Astrocyte (in vitro differentiated cells and primary cell): ENCODE data around the gene RIMS4. TPM values are rescaled to one million over a fixed set of nuclear protein-coding genes. Genes with fewer than 3 reads are reported as not detected.

Experiments
- DNase-seq: peaks from one replicate; pipeline ENCODE4 v3.0.0-alpha.2; 2010; ENCODE audit warnings: low read depth
- FAIRE-seq: peaks from 2 replicates; lab custom pipeline; 2011; peaks lifted over from hg19 to GRCh38; lab: Jason Lieb, UNC
- H2AFZ ChIP-seq: 2 replicates; pipeline ENCODE4 v1.6.0; 2012; ENCODE audit warnings: low read depth, low read length, inconsistent platforms
- H3K27ac ChIP-seq: 2 replicates; pipeline ENCODE4 v1.5.1; 2011; ENCODE audit warnings: low read depth, low read length, inconsistent platforms
- H3K27me3 ChIP-seq: 2 replicates; pipeline ENCODE4 v1.6.0; 2011; ENCODE audit warnings: low read length, inconsistent platforms; ENCODE audit not compliant: insufficient read depth
- H3K36me3 ChIP-seq: 2 replicates; pipeline ENCODE4 v1.5.1; 2011; ENCODE audit warnings: low read length, inconsistent platforms; ENCODE audit not compliant: insufficient read depth
- H3K4me1 ChIP-seq: 2 replicates; pipeline ENCODE4 v1.5.1; 2011; ENCODE audit warnings: low read length, inconsistent platforms; ENCODE audit not compliant: insufficient read depth
- H3K4me2 ChIP-seq: 2 replicates; pipeline ENCODE4 v1.6.0; 2012; ENCODE audit warnings: low read length, inconsistent platforms
- H3K4me3 ChIP-seq: 2 replicates; pipeline ENCODE4 v1.5.1; 2011; ENCODE audit warnings: low read depth, mild to moderate bottlenecking, low read length, inconsistent platforms; ENCODE audit not compliant: insufficient read depth
- H3K79me2 ChIP-seq: 2 replicates; pipeline ENCODE4 v1.6.0; 2012; ENCODE audit warnings: mild to moderate bottlenecking, low read length, inconsistent platforms; ENCODE audit not compliant: insufficient read depth
- H3K9ac ChIP-seq: 2 replicates; pipeline ENCODE4 v1.6.0; 2012; ENCODE audit warnings: mild to moderate bottlenecking, low read length, inconsistent platforms
- H3K9me3 ChIP-seq: 2 replicates; pipeline ENCODE4 v1.5.1; 2012; ENCODE audit warnings: low read depth, mild to moderate bottlenecking, low read length, inconsistent platforms; ENCODE audit not compliant: insufficient read depth
- H4K20me1 ChIP-seq: 2 replicates; pipeline ENCODE4 v1.6.0; 2012; ENCODE audit warnings: low read length, inconsistent platforms; ENCODE audit not compliant: insufficient read depth
- H3K27ac Mint-ChIP-seq: one replicate; pipeline ENCODE4 v1.8.0; 2021; ENCODE audit warnings: mild to moderate bottlenecking, mixed read lengths; ENCODE audit not compliant: unreplicated experiment
- H3K27me3 Mint-ChIP-seq: one replicate; pipeline ENCODE4 v1.8.0; 2021; ENCODE audit warnings: low read depth, mixed read lengths; ENCODE audit not compliant: unreplicated experiment
- H3K36me3 Mint-ChIP-seq: one replicate; pipeline ENCODE4 v1.8.0; 2021; ENCODE audit warnings: low read depth, mixed read lengths; ENCODE audit not compliant: unreplicated experiment
- H3K4me1 Mint-ChIP-seq: one replicate; pipeline ENCODE4 v1.8.0; 2021; ENCODE audit warnings: low read depth, mixed read lengths; ENCODE audit not compliant: unreplicated experiment
- H3K4me3 Mint-ChIP-seq: one replicate; pipeline ENCODE4 v1.8.0; 2021; ENCODE audit warnings: mild to moderate bottlenecking, moderate library complexity, mixed read lengths; ENCODE audit not compliant: unreplicated experiment
- H3K9me3 Mint-ChIP-seq: one replicate; pipeline ENCODE4 v1.8.0; 2021; ENCODE audit warnings: mild to moderate bottlenecking, mixed read lengths; ENCODE audit not compliant: unreplicated experiment
- EZH2 ChIP-seq: IDR thresholded peaks from 2 replicates; pipeline ENCODE4 v1.6.1; 2012; ENCODE audit warnings: mild to moderate bottlenecking, low read length, inconsistent platforms; ENCODE audit not compliant: insufficient read depth
- total RNA-seq: library from RNA; stranded (reverse); gene quantifications from 2 replicates; pipeline ENCODE4 v1.2.1, GENCODE V29; 2021
- TF ChIP-seq, protein P1 (sequence below): IDR thresholded peaks from 2 replicates; pipeline ENCODE4 v1.5.1; 2011; ENCODE audit warnings: low read depth, mild to moderate bottlenecking, inconsistent platforms, low read length, moderate library complexity; ENCODE audit not compliant: insufficient read depth

RIMS4 gene
- total RNA-seq, 1 donor from 2014 or later: 0.48 TPM

DNA sequence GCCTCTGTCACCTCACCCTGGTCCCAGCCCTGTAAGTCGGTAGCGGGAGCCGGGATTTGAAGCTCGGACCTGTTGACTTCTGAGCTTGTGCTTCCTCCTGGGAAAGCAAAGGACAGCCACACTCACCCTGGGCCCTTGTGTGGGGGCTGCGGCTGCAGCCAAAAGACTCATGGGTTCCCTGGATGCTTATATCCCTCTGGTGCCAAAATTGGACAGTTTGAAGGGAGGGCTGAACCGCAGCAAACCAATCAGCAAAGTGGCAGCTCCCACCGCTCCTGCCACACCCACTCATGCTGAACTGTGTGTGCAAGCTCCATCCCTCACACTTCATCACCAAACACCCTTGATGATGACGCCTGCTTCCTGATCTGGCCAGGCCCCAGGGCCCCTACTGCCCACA lies 99.1 kb downstream of the RIMS4 start:
- Mint-ChIP-seq H3K27me3 (peaks cover 21% of the 10 kb centered on the region), H3K4me3 (no peak overlapping the region), H3K36me3 (peaks cover 3% of the 10 kb centered on the region), H3K9me3 (no peaks in the 10 kb centered on the region), H3K27ac (no peak overlapping the region), H3K4me1 (peaks cover 4% of the 10 kb centered on the region)
- Histone ChIP-seq H3K4me2 (no peak overlapping the region), H3K27ac (no peak overlapping the region), H3K4me1 (peaks cover 7% of the 10 kb centered on the region), H3K36me3 (no peaks in the 10 kb centered on the region), H4K20me1 (peaks cover 12% of the 10 kb centered on the region), H3K9ac (no peak overlapping the region), H3K9me3 (no peaks in the 10 kb centered on the region), H2AFZ (no peak overlapping the region), H3K79me2 (no peaks in the 10 kb centered on the region), H3K4me3 (no peak overlapping the region), H3K27me3 (peaks cover 15% of the 10 kb centered on the region)
- DNase-seq (no peak), FAIRE-seq (no peak)
- TF ChIP-seq EZH2: no peak
- TF ChIP-seq, protein P1, sequence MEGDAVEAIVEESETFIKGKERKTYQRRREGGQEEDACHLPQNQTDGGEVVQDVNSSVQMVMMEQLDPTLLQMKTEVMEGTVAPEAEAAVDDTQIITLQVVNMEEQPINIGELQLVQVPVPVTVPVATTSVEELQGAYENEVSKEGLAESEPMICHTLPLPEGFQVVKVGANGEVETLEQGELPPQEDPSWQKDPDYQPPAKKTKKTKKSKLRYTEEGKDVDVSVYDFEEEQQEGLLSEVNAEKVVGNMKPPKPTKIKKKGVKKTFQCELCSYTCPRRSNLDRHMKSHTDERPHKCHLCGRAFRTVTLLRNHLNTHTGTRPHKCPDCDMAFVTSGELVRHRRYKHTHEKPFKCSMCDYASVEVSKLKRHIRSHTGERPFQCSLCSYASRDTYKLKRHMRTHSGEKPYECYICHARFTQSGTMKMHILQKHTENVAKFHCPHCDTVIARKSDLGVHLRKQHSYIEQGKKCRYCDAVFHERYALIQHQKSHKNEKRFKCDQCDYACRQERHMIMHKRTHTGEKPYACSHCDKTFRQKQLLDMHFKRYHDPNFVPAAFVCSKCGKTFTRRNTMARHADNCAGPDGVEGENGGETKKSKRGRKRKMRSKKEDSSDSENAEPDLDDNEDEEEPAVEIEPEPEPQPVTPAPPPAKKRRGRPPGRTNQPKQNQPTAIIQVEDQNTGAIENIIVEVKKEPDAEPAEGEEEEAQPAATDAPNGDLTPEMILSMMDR: no peak

DNA sequence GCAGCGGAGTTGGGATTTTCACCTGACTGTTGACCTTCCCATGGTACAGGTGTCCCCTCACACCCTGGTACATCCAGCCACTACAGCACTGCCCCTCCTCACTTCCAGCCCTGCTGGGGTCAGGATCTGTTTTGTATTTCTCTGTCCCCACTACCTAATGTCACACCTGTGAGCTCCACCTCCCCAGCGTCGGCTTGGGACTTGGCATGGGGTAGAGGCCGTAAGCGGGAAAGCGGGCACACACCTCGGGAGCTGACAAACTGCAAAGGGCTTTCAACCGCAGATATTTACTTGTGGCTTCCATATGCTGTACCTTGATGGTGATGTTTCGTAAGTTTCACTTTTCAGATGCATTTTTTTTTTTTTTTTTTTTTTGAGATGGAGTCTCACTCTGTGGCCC lies 100.5 kb downstream of the RIMS4 start:
- no peaks in the 10 kb centered on the region for H3K36me3 ChIP-seq
- H2AFZ ChIP-seq: no peak overlapping the region
- Mint-ChIP-seq H3K4me1 (peaks cover 6% of the 10 kb centered on the region), H3K4me3 (no peak overlapping the region), H3K9me3 (no peaks in the 10 kb centered on the region), H3K36me3 (peaks cover 3% of the 10 kb centered on the region), H3K27me3 (peaks cover 21% of the 10 kb centered on the region), H3K27ac (no peak overlapping the region)
- FAIRE-seq (no peak), DNase-seq (no peak)
- H4K20me1 ChIP-seq: peaks cover 15% of the 10 kb centered on the region
- H3K27me3 ChIP-seq: peaks cover 16% of the 10 kb centered on the region
- H3K9ac ChIP-seq: no peak overlapping the region
- no peak overlapping the region for H3K27ac ChIP-seq
- no peaks in the 10 kb centered on the region for H3K9me3 ChIP-seq
- no peaks in the 10 kb centered on the region for H3K79me2 ChIP-seq
- H3K4me1 ChIP-seq: peaks cover 5% of the 10 kb centered on the region
- H3K4me2 ChIP-seq: no peak overlapping the region
- H3K4me3 ChIP-seq: no peak overlapping the region
- TF ChIP-seq, protein P1: no peak
- TF ChIP-seq EZH2: no peak

DNA sequence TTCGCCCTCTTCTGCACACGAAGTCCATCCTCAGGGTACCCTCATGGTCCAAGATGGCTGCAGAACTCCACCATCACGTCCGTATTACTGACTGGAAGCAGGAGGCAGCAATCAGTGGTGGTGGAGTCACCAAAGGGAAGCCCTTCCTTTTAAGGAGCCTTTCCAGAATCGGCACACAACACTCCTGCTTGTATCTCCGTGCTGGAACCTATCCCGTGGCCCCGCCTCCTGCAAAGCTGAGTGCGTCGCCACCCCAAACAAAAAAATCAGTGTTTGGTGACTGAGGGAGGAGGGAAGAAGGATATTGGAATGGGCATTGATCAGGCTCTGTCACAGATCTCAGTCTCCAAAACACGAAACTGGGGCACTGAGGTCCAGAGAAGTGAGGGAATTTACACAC lies 101.0 kb downstream of the RIMS4 start:
- Histone ChIP-seq H3K79me2 (no peaks in the 10 kb centered on the region), H3K36me3 (no peaks in the 10 kb centered on the region), H3K27me3 (peaks cover 16% of the 10 kb centered on the region), H4K20me1 (peaks cover 12% of the 10 kb centered on the region), H3K4me1 (peaks cover 4% of the 10 kb centered on the region), H3K4me2 (no peak overlapping the region), H3K9me3 (no peaks in the 10 kb centered on the region), H3K4me3 (no peak overlapping the region), H2AFZ (no peak overlapping the region), H3K9ac (no peak overlapping the region), H3K27ac (no peak overlapping the region)
- H3K36me3 Mint-ChIP-seq: peaks cover 3% of the 10 kb centered on the region
- peaks cover 6% of the 10 kb centered on the region for H3K4me1 Mint-ChIP-seq
- H3K4me3 Mint-ChIP-seq: no peak overlapping the region
- H3K9me3 Mint-ChIP-seq: no peaks in the 10 kb centered on the region
- TF ChIP-seq, protein P1: no peak
- TF ChIP-seq EZH2: no peak
- peaks cover 20% of the 10 kb centered on the region for H3K27me3 Mint-ChIP-seq
- H3K27ac Mint-ChIP-seq: no peak overlapping the region
- DNase-seq (no peak), FAIRE-seq (no peak)
